GM18870 (cell line): Measurements from ENCODE around the gene SLC4A8.

Experiments
- ATAC-seq: cut with Tn5 transposase; IDR thresholded peaks from one replicate; pipeline ENCODE4 v1.9.1; 2021; ENCODE audit warnings: moderate library complexity; ENCODE audit not compliant: unreplicated experiment

The SLC4A8 gene

GRCh38 chr12:51424662-51425539 is at the start of gene SLC4A8:
Gene SLC4A8, plus strand, starts transcription at chr12:51424831. Its CDS starts 157 bp downstream, at chr12:51424988.
- ATAC-seq: peak; percentile 56

DNA sequence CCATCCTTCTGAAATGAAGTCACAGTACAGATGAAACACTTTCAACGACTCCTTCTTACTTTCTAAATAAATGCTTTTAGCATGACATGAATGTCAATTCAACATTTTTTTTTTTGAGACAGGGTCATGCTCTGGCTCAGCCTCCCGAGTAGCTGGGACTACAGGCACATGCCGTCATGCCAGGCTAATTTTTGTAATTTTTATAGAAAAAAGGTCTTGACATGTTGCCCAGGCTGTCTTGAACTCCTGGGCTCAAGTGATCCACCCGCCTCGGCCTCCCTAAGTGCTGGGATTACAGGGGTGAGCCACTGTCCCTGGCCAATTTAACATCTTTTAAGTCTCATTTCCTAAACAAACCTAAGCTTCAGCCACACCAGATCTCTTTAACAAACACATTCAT is 49.8 kb upstream of the SLC4A8 start:
- no peak for ATAC-seq

DNA sequence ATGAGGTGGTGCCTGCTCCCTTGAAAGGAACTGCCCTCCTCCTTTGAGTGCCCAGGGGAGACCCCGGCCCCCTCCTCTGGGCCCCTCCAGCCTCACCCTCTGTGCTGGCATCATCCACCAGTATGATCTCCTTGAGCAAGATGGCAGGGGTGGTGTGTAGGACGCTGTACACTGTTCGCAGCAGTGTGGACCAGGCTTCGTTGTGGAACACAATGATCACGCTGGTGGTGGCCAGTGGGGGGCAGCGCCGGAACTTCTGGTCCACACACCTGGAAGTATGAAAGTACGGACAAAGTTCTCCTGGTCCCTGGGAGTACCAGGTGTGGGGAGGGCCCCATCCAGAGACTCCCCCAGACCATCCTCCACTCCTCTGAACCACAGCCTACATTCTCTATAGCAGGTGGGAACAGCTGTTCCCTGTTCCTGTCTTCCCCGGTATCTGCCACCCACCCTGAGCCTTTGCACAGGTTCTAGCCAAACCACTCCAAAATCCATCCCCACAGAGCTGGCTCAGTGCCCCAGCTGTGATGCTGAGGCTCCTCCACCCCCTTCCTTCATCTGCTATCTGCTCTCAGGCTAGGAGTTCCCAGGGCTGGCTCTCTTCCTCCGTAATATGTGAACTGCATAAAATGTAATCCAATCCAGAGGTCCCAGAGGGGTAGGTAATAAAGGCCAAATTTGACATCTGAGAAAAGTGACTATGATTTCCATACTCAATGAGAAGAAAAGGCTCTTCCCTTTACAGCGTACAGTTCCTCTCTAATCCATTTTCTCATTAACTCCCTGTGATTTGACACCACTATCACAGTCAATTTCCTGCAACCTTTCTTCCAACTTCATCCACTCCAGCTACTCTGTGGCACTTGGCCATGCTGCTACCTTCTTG is 47.3 kb upstream of the SLC4A8 start:
- ATAC-seq: no peak

- no peak for ATAC-seq
Measured at GRCh38 chr12:51378749-51379148, 45.9 kb upstream of the SLC4A8 start.

- no peak for ATAC-seq
Measured at GRCh38 chr12:51379571-51379970, 45.1 kb upstream of the SLC4A8 start.

DNA sequence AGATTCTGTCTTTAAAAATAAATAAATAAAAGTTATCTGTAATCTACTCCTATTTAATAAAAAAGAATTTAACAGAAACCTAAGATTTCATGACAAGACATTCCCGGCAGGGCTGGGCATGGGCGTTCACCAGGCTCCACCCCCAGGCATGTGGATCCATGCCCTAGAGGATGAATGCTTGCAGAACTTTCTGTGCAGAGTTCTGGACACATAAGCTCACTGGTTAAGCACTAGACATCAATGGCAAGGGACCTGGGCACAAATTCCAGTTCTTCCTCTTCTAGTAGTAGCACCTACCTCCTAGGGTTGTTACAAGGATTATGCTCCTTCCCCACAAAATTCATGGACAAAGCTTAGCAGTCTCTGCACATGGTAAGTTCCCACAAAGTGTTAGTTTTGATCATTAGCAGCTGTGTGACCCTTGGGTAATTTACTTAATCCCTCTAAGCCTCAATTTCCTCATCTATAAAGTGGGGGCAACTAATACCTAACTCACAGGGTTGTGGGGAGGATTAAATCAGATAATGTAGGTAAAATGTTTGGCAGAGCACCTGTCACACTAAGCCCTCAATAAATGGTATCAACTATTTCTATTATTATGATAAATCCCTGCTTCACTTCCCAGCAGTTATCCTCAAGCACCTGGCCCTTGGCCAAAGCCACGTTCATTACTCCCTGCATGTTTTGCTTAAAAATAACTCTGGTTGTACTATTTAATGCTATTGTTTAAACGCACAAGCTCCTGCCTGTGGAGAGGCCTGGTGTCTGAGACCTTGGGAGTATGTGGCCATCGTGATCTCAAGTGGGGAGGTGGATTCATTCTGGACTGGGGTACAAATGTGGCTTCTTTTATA is 43.2 kb upstream of the SLC4A8 start:
- no peak for ATAC-seq

DNA sequence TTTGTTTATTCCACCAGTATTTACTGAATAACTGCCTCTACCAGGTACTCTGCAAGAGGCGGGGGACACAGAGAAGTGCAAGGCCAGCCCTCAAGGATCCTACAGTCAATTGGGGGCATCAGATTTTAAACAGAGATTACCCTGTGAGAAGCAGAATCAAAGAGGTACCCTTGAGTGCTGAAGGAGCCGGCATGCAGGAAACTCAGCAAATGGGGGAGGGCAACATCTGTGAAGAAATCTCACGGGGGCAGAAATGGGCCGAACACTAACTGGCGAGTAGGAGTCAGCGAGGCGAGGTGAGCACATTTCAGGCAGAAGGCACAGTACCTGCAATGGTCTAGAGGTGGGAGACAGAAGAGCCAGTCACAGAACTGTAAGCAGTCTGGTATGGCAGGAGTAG is 42.5 kb upstream of the SLC4A8 start:
- ATAC-seq: no peak

- ATAC-seq: no peak
Measured at GRCh38 chr12:51383269-51383905, 41.2 kb upstream of the SLC4A8 start.

DNA sequence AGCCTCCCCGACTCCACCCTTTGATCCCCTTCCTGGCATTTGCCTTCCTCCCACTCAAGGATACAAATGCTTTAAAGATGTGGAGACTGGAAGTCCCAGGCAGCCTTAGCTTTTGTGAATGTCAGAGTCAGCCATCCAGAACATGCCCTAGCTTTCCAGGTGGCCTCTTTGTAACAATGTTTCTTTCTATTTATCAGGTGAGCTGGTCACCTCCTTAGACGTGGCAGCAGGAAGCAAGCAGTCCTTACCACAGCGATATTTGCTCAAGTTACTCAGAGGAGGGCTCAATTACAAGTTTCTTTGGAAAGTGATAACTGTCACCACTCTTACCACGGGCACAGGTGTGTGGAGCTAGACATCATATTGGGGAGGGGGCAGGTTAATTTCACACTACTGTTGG is 38.3 kb upstream of the SLC4A8 start:
- no peak for ATAC-seq

GRCh38 chr12:51388069-51388799 is 36.4 kb upstream of the SLC4A8 start:
- ATAC-seq: no peak

GRCh38 chr12:51388846-51389245 is 35.8 kb upstream of the SLC4A8 start:
- no peak for ATAC-seq

DNA sequence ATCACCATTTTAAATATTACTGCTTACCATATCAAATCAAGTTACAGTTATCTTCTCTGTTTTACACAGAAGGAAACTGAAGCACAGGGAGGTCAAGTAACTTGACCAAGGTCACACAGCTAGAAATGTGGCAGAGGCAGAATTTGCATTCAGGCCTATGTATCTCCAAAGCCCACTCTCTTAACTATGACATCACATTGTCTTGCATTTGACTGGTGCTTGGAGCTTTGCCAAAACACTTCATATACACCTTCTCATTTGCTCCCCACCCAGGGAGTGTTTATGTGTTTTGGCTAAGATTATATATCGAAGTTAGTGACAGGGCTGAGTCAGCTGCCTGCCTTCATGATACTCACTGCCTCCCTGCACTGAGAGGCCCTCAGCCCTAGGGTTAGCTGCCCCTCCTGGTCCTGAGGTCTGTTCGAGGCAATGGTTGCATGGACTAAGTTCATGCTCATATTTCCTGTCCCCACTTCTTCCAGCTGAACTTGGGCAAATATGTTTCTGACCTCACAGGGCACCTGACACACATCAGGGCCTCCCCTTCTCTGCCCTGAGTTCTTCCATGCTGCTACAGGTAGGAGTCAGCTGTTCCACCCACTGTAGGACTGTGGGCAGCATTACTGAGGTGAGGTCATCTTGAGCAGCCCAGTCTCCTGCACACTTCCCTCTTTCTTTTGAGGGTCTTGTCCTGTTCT is 35.2 kb upstream of the SLC4A8 start:
- ATAC-seq: no peak

GRCh38 chr12:51390457-51390856 is 34.2 kb upstream of the SLC4A8 start:
- no peak for ATAC-seq

DNA sequence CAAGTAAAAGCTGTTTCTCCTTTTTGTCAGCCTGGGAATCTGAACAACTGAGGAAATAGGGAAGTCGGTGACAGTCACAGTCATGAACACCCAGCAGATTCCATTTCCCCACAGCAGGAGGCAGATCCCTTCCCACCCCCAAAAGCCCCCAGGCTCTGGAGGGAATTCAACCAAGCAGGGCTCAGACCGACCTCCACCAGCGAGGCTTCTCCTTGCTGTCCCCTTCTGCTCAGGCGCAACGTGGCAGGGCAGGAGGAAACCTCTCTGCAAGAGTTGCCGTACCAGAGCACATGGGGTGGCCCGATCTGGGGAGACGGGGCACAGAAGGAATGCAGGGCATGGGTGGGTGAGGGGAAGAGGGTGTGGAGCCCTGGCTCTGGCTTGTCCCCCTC is 33.7 kb upstream of the SLC4A8 start:
- no peak for ATAC-seq

DNA sequence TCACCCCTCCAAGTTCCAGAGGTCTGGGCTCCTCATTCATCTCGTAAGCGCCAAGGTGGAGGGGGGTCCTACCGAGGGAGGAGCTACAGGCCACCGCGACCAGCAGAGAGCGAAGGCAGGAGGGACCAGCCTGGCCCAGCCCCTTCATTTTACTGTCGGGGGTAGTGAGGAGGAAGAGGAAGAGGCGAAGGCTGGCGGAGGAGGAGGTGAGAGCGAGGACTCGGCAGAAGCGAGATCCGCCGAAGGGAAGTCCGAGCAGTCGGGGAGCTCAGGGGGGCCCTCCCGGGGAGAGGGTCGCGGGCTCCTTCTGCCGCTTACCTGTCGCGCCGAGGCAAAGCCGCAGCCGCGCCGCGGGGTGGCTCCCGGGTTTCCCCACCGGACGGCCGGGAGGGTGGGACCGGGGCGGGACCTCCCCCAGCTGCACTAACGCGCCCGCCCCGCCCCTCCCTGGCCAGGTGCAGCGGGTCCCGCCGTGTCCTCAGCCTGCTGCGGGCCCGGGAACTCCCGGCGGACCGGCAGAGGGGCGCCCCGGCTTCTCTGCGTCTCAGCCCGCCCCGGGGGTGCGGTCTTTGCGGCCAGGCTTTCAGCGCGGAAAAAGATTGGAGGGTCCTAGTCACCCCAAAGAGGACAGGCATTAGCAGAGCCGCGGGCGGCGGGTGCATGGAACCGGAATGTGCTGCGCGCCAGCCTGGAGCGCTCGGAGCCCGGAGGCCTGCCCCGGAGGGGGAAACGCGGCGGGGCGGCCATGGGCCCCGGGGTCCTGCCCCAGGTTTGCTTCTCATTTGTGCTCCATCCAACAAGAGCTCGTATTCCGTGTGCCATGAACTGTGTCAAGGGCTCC is 33.1 kb upstream of the SLC4A8 start, which contains the start of gene GALNT6:
GALNT6 (minus strand) TSS at position 124 of the 841 bp plus-strand sequence. CDS start 11,625 bp downstream, outside the sequence.
- no peak for ATAC-seq

DNA sequence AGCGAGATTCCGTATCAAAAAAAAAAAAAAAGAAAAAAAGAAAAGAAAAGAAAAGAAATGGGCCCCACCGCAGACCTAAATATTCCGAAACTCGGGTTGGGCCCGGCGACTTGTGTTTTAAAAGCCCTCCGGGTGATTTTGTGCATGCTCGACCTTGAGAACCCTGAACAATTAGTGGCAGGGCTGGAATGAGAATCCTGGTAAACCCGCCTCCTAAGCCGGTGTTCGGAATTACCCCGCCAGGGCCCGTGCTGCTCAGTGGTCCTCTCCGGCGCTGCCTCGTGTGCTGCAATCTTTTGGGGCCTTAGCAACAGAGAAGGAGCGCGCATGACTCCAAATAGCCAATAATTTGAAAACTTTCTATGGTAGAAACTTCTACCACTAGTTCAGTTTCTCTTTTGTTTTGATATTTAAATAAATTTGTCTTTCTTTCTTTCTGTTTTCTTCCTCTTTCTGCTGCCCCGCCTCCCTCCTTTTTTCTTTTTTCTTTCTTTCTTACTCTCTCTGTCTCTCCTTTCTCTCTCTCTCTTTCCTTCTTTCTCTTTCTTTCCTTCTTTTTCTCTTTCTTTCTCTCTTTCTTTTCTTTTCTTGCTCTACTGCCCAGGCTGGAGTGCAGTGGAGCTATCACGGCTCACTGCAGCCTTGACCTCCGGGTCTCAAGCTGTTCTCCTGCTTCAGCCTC is 31.9 kb upstream of the SLC4A8 start:
- ATAC-seq: no peak

DNA sequence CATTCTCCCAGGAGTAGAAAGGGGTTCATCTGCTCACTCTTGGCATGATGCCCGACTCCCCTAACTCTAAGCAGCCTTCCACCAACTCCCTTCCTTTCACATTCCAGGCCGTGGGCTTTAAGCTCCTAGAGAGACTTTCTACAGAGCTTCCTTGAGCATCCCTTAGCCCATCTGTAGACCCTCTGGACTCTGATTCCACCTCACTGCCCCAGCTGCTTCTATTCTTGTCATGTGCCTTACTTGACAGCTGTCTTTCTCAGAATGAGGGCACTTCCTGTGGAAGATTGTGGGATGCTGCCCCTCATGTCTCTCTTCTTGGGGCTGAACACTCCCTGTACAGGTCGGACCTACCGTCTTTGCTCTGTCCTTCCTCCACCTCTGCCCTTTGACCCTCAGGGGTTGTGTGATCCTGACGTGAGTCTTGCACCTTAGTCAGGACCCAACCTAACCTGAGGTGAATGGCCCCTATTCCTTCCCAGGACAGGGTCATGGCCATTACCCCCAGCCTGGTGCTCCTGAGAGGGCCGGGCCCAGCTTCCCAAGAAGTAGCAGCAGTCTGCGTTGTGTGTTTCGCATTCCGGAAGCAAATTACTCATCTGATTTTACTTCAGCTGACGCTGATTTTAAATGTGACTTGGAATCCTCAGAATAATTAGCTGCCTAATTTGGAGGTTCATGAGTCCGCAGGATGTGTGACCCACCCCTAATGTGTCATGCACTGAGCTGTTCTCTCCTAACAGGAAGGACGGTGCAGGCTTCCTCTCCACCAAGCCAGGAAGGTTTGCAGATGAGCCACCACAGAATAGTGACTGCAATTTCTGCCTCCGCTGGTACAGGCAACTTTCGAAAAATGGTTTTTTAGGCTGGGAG is 30.7 kb upstream of the SLC4A8 start:
- no peak for ATAC-seq
